GM21423 (cell line): ENCODE data around the gene RHCE.
"Not testable (repeated sequence)": the region's sequence is repeated elsewhere in the genome, so short reads cannot be mapped to it uniquely, and the experiment has no call there.

Experiments
- ATAC-seq: cut with Tn5 transposase; IDR thresholded peaks from one replicate; pipeline ENCODE4 v1.9.1; 2021; ENCODE audit warnings: mild to moderate bottlenecking, moderate library complexity; ENCODE audit not compliant: unreplicated experiment

The RHCE gene

GRCh38 chr1:25433389-25434186 lies 13.0 kb upstream of the RHCE start:
- ATAC-seq: no peak

GRCh38 chr1:25432749-25433388 lies 12.2 kb upstream of the RHCE start:
- no peak for ATAC-seq

- no peak for ATAC-seq
Measured at GRCh38 chr1:25431955-25432719, 11.5 kb upstream of the RHCE start.

GRCh38 chr1:25430967-25431881 lies 10.6 kb upstream of the RHCE start:
- peak; percentile 22 for ATAC-seq

GRCh38 chr1:25430073-25430966 lies 9.7 kb upstream of the RHCE start, which contains the start of gene MACO1:
TSS of gene MACO1 (plus strand) at chr1:25430897. CDS start at chr1:25431099, 202 bp downstream.
- peak; percentile 83 for ATAC-seq

GRCh38 chr1:25428475-25429166 lies 8.0 kb upstream of the RHCE start:
- no peak for ATAC-seq

- ATAC-seq: no peak
Measured at GRCh38 chr1:25427696-25428095, 7.1 kb upstream of the RHCE start.

- ATAC-seq: no peak
Measured at GRCh38 chr1:25425098-25426085, 4.8 kb upstream of the RHCE start.

- ATAC-seq: not testable (repeated sequence)
Measured at GRCh38 chr1:25423206-25423605, 2.6 kb upstream of the RHCE start.

GRCh38 chr1:25419339-25419738 lies 1.3 kb downstream of the RHCE start:
- ATAC-seq: not testable (repeated sequence)

- ATAC-seq: not testable (repeated sequence)
Measured at GRCh38 chr1:25417280-25417679, 3.3 kb downstream of the RHCE start.

GRCh38 chr1:25414578-25414977 lies 6.0 kb downstream of the RHCE start:
- not testable (repeated sequence) for ATAC-seq

GRCh38 chr1:25414157-25414556 lies 6.5 kb downstream of the RHCE start:
- ATAC-seq: not testable (repeated sequence)

- ATAC-seq: not testable (repeated sequence)
Measured at GRCh38 chr1:25412872-25413623, 7.6 kb downstream of the RHCE start.

GRCh38 chr1:25409641-25410427 lies 10.8 kb downstream of the RHCE start:
- not testable (repeated sequence) for ATAC-seq

GRCh38 chr1:25405731-25406305 lies 14.8 kb downstream of the RHCE start:
- not testable (repeated sequence) for ATAC-seq
